Transverse colon (tissue), 4 donors: ENCODE measurements around the gene KLRC2.
"Not testable (repeated sequence)": the region's sequence is repeated elsewhere in the genome, so short reads cannot be mapped to it uniquely, and the experiment has no call there.

ENCODE experiments used
- EP300 ChIP-seq: sonication (generic); formaldehyde crosslinking; IDR thresholded peaks from one replicate; pipeline ENCODE4 v1.6.1; 2017; ENCODE audit warnings: antibody characterized with exemption, low read depth
- POLR2A ChIP-seq: fragments of 450-650 bp; IDR thresholded peaks from one replicate; pipeline ENCODE4 v1.6.1; 2016; ENCODE audit warnings: antibody characterized with exemption, mild to moderate bottlenecking, moderate library complexity
- POLR2AphosphoS5 ChIP-seq, 3 donors: sonication (generic); formaldehyde crosslinking; IDR thresholded peaks; one replicate each; pipeline ENCODE4 v1.6.1; 2016; ENCODE audit warnings: antibody characterized with exemption in 3 of 3
- TF ChIP-seq, protein P1 (sequence below), 5 experiments: fragments of 200-600 bp in 3 of 5; fragments of 450-650 bp in 2 of 5; sonication (generic) in 3 of 5; IDR thresholded peaks; 1 replicate in 2 of 5; 2 replicates in 3 of 5; pipeline ENCODE4 v1.5.1; 2016 to 2017; ENCODE audit warnings: antibody characterized with exemption in 5 of 5, inconsistent platforms in 3 of 5, mild to moderate bottlenecking in 2 of 5, moderate library complexity in 1 of 5

DNA sequence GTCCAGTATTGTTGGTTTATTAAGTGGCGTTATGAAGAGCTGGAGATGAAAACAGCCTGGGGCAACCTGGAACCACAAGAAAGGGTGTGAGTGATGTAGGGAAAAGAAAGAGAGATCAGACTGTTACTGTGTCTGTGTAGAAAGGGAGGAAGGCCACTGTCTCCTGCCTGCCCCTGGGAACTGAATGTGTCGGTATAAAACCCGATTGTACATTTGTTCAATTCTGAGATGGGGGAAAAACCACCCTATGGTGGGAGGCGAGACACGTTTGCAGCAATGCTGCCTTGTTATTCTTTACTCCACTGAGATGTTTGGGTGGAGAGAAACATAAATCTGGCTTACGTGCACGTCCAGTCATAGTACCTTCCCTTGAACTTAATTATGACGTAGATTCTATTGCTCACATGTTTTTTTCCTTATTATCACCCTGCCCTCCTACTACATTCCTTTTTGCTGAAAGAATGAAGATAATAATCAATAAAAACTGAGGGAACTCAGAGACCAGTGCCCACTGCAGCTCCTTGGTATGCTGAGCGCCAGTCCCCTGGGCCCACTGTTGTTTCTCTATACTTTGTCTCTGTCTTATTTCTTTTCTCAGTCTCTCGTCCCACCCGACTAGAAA lies 41.2 kb downstream of the KLRC2 start:
- TF ChIP-seq POLR2A; EP300; POLR2AphosphoS5 (IDR thresholded peaks at IDR 0.05): not testable (repeated sequence)
- TF ChIP-seq, protein P1, sequence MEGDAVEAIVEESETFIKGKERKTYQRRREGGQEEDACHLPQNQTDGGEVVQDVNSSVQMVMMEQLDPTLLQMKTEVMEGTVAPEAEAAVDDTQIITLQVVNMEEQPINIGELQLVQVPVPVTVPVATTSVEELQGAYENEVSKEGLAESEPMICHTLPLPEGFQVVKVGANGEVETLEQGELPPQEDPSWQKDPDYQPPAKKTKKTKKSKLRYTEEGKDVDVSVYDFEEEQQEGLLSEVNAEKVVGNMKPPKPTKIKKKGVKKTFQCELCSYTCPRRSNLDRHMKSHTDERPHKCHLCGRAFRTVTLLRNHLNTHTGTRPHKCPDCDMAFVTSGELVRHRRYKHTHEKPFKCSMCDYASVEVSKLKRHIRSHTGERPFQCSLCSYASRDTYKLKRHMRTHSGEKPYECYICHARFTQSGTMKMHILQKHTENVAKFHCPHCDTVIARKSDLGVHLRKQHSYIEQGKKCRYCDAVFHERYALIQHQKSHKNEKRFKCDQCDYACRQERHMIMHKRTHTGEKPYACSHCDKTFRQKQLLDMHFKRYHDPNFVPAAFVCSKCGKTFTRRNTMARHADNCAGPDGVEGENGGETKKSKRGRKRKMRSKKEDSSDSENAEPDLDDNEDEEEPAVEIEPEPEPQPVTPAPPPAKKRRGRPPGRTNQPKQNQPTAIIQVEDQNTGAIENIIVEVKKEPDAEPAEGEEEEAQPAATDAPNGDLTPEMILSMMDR (IDR thresholded peaks at IDR 0.05), result not testable (repeated sequence)
